Activated CD4-positive, CD25-positive, alpha-beta regulatory T cell (primary cell): Measurements from ENCODE around the gene KLF1.

Experiments
- DNase-seq, 4 experiments: peaks; one replicate each; lab custom pipeline; 2025; lab: John Stamatoyannopoulos, UW

Gene KLF1

GRCh38 chr19:12838182-12838885 lies 48.7 kb downstream of the KLF1 start, which contains the start of gene MAST1:
TSS of gene MAST1 (plus strand) at chr19:12838515. CDS start at chr19:12838573, 58 bp downstream.
- DNase-seq = peak in 1 of 4 experiments; percentile 26

- no peak for DNase-seq
Measured at GRCh38 chr19:12837225-12837624, 49.8 kb downstream of the KLF1 start.

- no peak for DNase-seq
Measured at GRCh38 chr19:12836529-12836863, 50.5 kb downstream of the KLF1 start.

- DNase-seq = no peak
Measured at GRCh38 chr19:12834976-12835757, 51.8 kb downstream of the KLF1 start.

- DNase-seq = no peak
Measured at GRCh38 chr19:12834566-12834943, 52.4 kb downstream of the KLF1 start, which contains the start of gene RTBDN. TSS of gene RTBDN (minus strand) at chr19:12834579. CDS start at chr19:12829979, 4,600 bp downstream.
